Stomach (tissue), 9 donors: ENCODE measurements around the gene CELSR1. TPM values are rescaled to one million over a fixed set of nuclear protein-coding genes. Genes with fewer than 3 reads are reported as not detected.

Experiments used
- DNase-seq, 2 donors: peaks; one replicate each; pipeline versions ENCODE4 v3.0.0 to v3.0.0-alpha.2; 2013 to 2019
- H3K27ac ChIP-seq, 5 donors: fragments of 200-600 bp in 4 of 5; sonication (generic) in 4 of 5; one replicate each; pipeline ENCODE4 v1.5.1; 2013 to 2019; ENCODE audit warnings: mild to moderate bottlenecking in 1 of 5, moderate library complexity in 1 of 5
- H3K27me3 ChIP-seq, 3 donors: fragments of 200-600 bp; sonication (generic); one replicate each; pipeline ENCODE4 v1.5.1; 2017 to 2019; ENCODE audit warnings: mixed run types in 1 of 3
- H3K36me3 ChIP-seq, 4 donors: fragments of 200-600 bp; sonication (generic); 1 replicate in 3 of 4; 2 replicates in 1 of 4; pipeline ENCODE4 v1.5.1; 2016 to 2019
- H3K4me1 ChIP-seq, 4 donors: fragments of 200-600 bp; sonication (generic); one replicate each; pipeline ENCODE4 v1.5.1; 2016 to 2019
- H3K4me3 ChIP-seq, 4 donors: fragments of 200-600 bp; sonication (generic) in 3 of 4; one replicate each; pipeline ENCODE4 v1.5.1; 2016 to 2019; ENCODE audit warnings: mild to moderate bottlenecking in 1 of 4
- H3K9me3 ChIP-seq, 4 donors: fragments of 200-600 bp; sonication (generic); one replicate each; pipeline ENCODE4 v1.5.1; 2016 to 2019
- EP300 ChIP-seq: sonication (generic); formaldehyde crosslinking; IDR thresholded peaks from one replicate; pipeline ENCODE4 v1.6.1; 2017; ENCODE audit warnings: antibody characterized with exemption
- POLR2A ChIP-seq, 4 donors: fragments of 450-650 bp; IDR thresholded peaks; one replicate each; pipeline ENCODE4 v1.6.1; 2016; ENCODE audit warnings: antibody characterized with exemption in 4 of 4, control low read depth in 2 of 4, mild to moderate bottlenecking in 1 of 4, moderate library complexity in 1 of 4
- POLR2AphosphoS5 ChIP-seq, 3 donors: sonication (generic); formaldehyde crosslinking; IDR thresholded peaks; one replicate each; pipeline ENCODE4 v1.6.1; 2016; ENCODE audit warnings: antibody characterized with exemption in 3 of 3
- WGBS, 5 donors: extraction: QIAGEN DNeasy Blood & Tissue Kit in 3 of 5; methylation state at CpG; one replicate each; pipeline versions ENCODE4 v1.1.5 to v1.1.7; 2013 to 2018; 5-methylcytosine and 5-hydroxymethylcytosine counted together
- intact Hi-C: fragments of 100-400 bp; cut with DNase I; formaldehyde crosslinking; loops from one replicate; pipeline ENCODE4 v1.15.1; 2023; ENCODE audit warnings: low total_unique reads
- polyA plus RNA-seq, 3 donors: library from polyadenylated mRNA; stranded (reverse); fragments of 200-250 nt; gene quantifications; one replicate each; pipeline ENCODE4 v1.2.3, GENCODE V29; 2013
- total RNA-seq, 5 donors: library from RNA; depleted of rRNA; stranded (reverse); fragments of >200 nt; gene quantifications; one replicate each; pipeline versions ENCODE4 v1.1.0 to v1.2.3, GENCODE V29; 2014 to 2016
- TF ChIP-seq, protein P1 (sequence below), 7 experiments: fragments of 450-650 bp in 4 of 7; fragments of 200-600 bp in 3 of 7; sonication (generic) in 3 of 7; IDR thresholded peaks; one replicate each; pipeline ENCODE4 v1.5.1; 2016 to 2019; ENCODE audit warnings: antibody characterized with exemption in 7 of 7, control low read depth in 2 of 7, mild to moderate bottlenecking in 1 of 7
- donor health status: healthy with polysubstance abuse.
- donor health status: Bipolar disorder and iron deficiency.
- donor health status: healthy.

The CELSR1 gene
- total and polyA plus RNA-seq, 8 donors = 0.29 to 78.2 (median 13.4) TPM

DNA sequence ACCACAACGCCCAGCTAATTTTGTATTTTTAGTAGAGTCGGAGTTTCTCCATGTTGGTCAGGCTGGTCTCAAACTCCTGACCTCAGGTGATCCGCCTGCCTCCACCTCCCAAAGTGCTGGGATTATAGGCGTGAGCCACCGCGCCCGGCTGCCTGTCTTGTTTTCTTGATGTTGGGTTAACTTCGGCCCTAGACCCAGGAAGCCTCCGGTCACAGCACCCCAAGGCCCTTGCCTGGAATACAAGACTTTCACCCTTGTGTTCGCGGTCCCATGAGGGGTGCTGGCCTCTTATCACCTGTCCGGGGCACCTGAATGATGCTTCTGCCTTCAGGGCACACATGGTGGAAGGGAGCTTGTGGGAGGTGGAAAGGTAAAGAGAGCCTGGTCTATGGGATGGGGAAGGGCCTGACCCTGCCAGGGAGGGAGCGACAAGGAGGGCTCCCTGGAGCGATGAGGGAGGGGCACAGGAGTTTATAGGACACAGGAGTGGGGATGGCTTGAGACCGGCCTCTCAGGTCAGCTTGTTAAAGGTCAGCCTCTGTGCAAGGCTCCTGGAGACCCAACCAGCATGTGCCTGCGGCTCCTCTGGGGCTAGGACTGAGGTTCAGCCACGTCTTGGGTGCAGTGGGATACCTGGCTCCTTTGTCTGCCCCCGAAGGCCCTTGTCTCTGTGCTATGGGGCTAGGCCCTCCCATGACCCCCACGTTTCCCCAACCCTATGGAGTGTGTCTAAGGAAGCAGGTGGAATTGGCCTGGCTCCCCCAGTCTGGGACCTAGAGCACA lies 48.1 kb upstream of the CELSR1 start:
- Histone ChIP-seq H3K4me1 (peaks cover 61 to 100% (median 96%) of the 10 kb centered on the region in 4 donors), H3K27ac (no peak overlapping the region), H3K27me3 (no peaks in the 10 kb centered on the region), H3K9me3 (no peaks in the 10 kb centered on the region), H3K4me3 (no peak overlapping the region), H3K36me3 (no peaks in the 10 kb centered on the region)
- no peak for DNase-seq
- TF ChIP-seq EP300 (no peak), POLR2AphosphoS5 (IDR thresholded peaks at IDR 0.05) (no peak), POLR2A (IDR thresholded peaks at IDR 0.05) (no peak)
- TF ChIP-seq, protein P1, sequence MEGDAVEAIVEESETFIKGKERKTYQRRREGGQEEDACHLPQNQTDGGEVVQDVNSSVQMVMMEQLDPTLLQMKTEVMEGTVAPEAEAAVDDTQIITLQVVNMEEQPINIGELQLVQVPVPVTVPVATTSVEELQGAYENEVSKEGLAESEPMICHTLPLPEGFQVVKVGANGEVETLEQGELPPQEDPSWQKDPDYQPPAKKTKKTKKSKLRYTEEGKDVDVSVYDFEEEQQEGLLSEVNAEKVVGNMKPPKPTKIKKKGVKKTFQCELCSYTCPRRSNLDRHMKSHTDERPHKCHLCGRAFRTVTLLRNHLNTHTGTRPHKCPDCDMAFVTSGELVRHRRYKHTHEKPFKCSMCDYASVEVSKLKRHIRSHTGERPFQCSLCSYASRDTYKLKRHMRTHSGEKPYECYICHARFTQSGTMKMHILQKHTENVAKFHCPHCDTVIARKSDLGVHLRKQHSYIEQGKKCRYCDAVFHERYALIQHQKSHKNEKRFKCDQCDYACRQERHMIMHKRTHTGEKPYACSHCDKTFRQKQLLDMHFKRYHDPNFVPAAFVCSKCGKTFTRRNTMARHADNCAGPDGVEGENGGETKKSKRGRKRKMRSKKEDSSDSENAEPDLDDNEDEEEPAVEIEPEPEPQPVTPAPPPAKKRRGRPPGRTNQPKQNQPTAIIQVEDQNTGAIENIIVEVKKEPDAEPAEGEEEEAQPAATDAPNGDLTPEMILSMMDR (IDR thresholded peaks at IDR 0.05) = no peak
- intact Hi-C loops = no loop called here
- 86 to 94% (median 90%) methylated on average over 18 to 19 of the region's 19 CpGs for WGBS, 5 donors

GRCh38 chr22:46584081-46584921 lies 46.9 kb upstream of the CELSR1 start:
- Histone ChIP-seq H3K27ac (peak overlapping the region in 1 of 5 donors; percentile 34), H3K4me1 (peaks cover 61 to 100% (median 96%) of the 10 kb centered on the region in 4 donors)
- intact Hi-C loops = no loop called here

DNA sequence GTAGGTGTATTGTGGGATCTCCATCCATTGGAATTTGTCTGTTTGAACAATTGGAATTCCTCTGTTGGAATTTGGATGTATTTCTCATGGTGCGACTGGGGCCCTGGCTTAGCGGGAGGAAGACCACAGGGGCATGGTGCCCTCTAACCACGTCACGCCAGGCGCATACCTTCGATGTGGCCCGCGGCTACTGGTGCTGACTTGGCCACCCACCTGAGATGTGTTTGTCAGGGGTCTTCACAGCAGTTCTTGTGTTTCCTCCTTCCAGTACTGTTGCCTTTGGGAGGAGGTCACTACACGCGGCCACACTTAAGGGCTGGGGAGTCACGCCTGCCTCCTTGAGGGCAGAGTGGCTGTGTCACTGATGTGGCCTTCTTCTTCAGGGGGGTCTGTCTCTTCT lies 46.2 kb upstream of the CELSR1 start:
- DNase-seq = no peak
- TF ChIP-seq, protein P1 (IDR thresholded peaks at IDR 0.05) = no peak
- TF ChIP-seq EP300 (no peak), POLR2AphosphoS5 (IDR thresholded peaks at IDR 0.05) (no peak), POLR2A (IDR thresholded peaks at IDR 0.05) (no peak)
- Histone ChIP-seq H3K27me3 (no peaks in the 10 kb centered on the region), H3K36me3 (no peaks in the 10 kb centered on the region), H3K27ac (peak overlapping the region in 1 of 5 donors; percentile 80), H3K4me1 (peaks cover 67 to 100% (median 96%) of the 10 kb centered on the region in 4 donors), H3K4me3 (no peak overlapping the region), H3K9me3 (no peaks in the 10 kb centered on the region)
- intact Hi-C loops = no loop called here
- 92 to 96% (median 93%) methylated on average over 11 of the region's 11 CpGs for WGBS, 5 donors

More at GRCh38 chr22:46584081-46584921, 46.9 kb upstream of the CELSR1 start:
- peak in 1 of 2 donors; percentile 51 for DNase-seq
- Histone ChIP-seq H3K9me3 (no peaks in the 10 kb centered on the region), H3K4me3 (peak overlapping the region in 1 of 4 donors; percentile 15), H3K27me3 (no peaks in the 10 kb centered on the region), H3K36me3 (no peaks in the 10 kb centered on the region)
- WGBS, 5 donors = 56 to 73% (median 67%) methylated on average over 42 to 43 of the region's 43 CpGs
- TF ChIP-seq, protein P1 (IDR thresholded peaks at IDR 0.05) = no peak
- TF ChIP-seq EP300 (no peak), POLR2AphosphoS5 (IDR thresholded peaks at IDR 0.05) (no peak), POLR2A (IDR thresholded peaks at IDR 0.05) (no peak)

DNA sequence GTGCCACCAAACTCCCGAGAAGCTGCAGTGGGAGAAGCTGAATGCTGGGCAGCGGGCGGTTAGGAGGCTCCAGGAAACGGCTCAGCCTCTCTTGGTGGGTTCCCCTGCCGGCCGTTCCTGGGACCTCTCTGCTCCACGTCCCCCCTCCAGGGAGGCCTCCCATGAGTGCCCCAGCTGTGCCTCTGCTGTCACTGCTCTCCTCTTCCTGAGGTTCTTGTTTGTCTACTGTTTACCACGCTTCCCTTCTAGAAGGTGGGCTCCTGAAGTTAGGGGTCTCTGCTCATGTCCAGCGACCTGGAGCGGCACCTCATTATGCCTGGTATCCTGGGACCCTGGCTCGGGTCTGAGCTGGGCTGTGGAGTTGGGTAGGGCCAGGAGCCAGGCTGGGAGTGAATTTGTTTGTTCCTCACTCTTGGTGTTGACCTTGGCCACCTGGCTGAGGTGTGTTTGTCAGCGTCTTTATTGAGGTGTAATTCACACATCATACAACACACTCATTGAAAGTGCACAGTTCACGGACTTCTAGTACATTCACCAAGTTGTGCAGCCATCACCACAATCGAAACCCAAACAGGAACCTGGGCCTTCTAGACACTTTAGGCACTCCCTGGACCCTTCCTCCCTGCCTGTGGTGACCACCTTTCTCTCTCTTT lies 45.0 kb upstream of the CELSR1 start:
- Histone ChIP-seq H3K4me1 (peaks cover 69 to 99% (median 96%) of the 10 kb centered on the region in 4 donors), H3K36me3 (no peaks in the 10 kb centered on the region), H3K9me3 (no peaks in the 10 kb centered on the region), H3K4me3 (peak overlapping the region in 1 of 4 donors; percentile 3), H3K27ac (peak overlapping the region; percentile 80 to 88 (median 82)), H3K27me3 (no peaks in the 10 kb centered on the region)
- peak in 1 of 3 donors; percentile 31 for TF ChIP-seq POLR2AphosphoS5 (IDR thresholded peaks at IDR 0.05)
- TF ChIP-seq EP300 = no peak
- 32 to 63% (median 58%) methylated on average over 10 to 14 of the region's 14 CpGs for WGBS, 5 donors
- intact Hi-C loops = no loop called here
- DNase-seq = peak; percentile 54 to 77
